ENCODE data around the gene MAD2L1.

GRCh38 chr4:120017939-120018692, 48.5 kb downstream of the MAD2L1 start:
- TF ChIP-seq CTCF (IDR thresholded peaks at IDR 0.05; ENCODE audit: low read length) (no peak), EZH2 (IDR thresholded peaks at IDR 0.05; ENCODE audit: borderline replicate concordance, low read length) (no peak)

Measured in OCI-LY1 (cell line).